Measurements from ENCODE around the gene IPO9.
"Not testable (repeated sequence)": the region's sequence is repeated elsewhere in the genome, so short reads cannot be mapped to it uniquely, and the experiment has no call there.

Gene IPO9

GRCh38 chr1:201810466-201811216, 18.3 kb upstream of the IPO9 start:
- no peak for DNase-seq (ENCODE audit: low read depth)

GRCh38 chr1:201813226-201813625, 15.7 kb upstream of the IPO9 start:
- no peak for DNase-seq (ENCODE audit: low read depth)

GRCh38 chr1:201816309-201816854, 12.6 kb upstream of the IPO9 start:
- DNase-seq (ENCODE audit: low read depth), result no peak

- DNase-seq (ENCODE audit: low read depth), result no peak
These were observed 9.8 kb upstream of the IPO9 start for GRCh38 chr1:201818971-201819750.

GRCh38 chr1:201820413-201820812, 8.5 kb upstream of the IPO9 start:
- no peak for DNase-seq (ENCODE audit: low read depth)

- no peak for DNase-seq (ENCODE audit: low read depth)
These were observed 3.7 kb upstream of the IPO9 start for GRCh38 chr1:201825245-201825644.

- DNase-seq (ENCODE audit: low read depth), result no peak
These were observed 2.1 kb upstream of the IPO9 start for GRCh38 chr1:201826830-201827229.

- no peak for DNase-seq (ENCODE audit: low read depth)
These were observed 1.4 kb upstream of the IPO9 start for GRCh38 chr1:201827321-201828216.

GRCh38 chr1:201828217-201828819, 639 bp upstream of the IPO9 start:
- no peak for DNase-seq (ENCODE audit: low read depth)

- no peak for DNase-seq (ENCODE audit: low read depth)
These were observed 2.4 kb downstream of the IPO9 start for GRCh38 chr1:201831371-201831770.

- no peak for DNase-seq (ENCODE audit: low read depth)
These were observed 5.7 kb downstream of the IPO9 start for GRCh38 chr1:201834621-201835020.

- DNase-seq (ENCODE audit: low read depth), result no peak
These were observed 9.4 kb downstream of the IPO9 start for GRCh38 chr1:201838381-201838780.

- not testable (repeated sequence) for DNase-seq (ENCODE audit: low read depth)
These were observed 10.1 kb downstream of the IPO9 start for GRCh38 chr1:201839089-201839488.

- DNase-seq (ENCODE audit: low read depth), result no peak
These were observed 11.1 kb downstream of the IPO9 start for GRCh38 chr1:201840055-201840454.

GRCh38 chr1:201840490-201840889, 11.5 kb downstream of the IPO9 start:
- no peak for DNase-seq (ENCODE audit: low read depth)

- no peak for DNase-seq (ENCODE audit: low read depth)
These were observed 12.4 kb downstream of the IPO9 start for GRCh38 chr1:201841265-201841912.

GRCh38 chr1:201842472-201843027, 13.6 kb downstream of the IPO9 start:
- no peak for DNase-seq (ENCODE audit: low read depth)

GRCh38 chr1:201845331-201846083, 16.6 kb downstream of the IPO9 start:
- DNase-seq (ENCODE audit: low read depth), result no peak

GRCh38 chr1:201847150-201847549, 18.2 kb downstream of the IPO9 start:
- no peak for DNase-seq (ENCODE audit: low read depth)

- DNase-seq (ENCODE audit: low read depth), result no peak
These were observed 19.3 kb downstream of the IPO9 start for GRCh38 chr1:201848230-201848629.

Data from stimulated activated CD8-positive, alpha-beta memory T cell treated with anti-CD3 and anti-CD28 coated beads, Interleukin-12 subunit alpha, Interleukin-12 subunit beta, amount 100 ng/mL, for 4 hours (primary cell).